Mesothelial cell of epicardium (in vitro differentiated cells): ENCODE data around the gene SLC29A4. TPM values are rescaled to one million over a fixed set of nuclear protein-coding genes. Genes with fewer than 3 reads are reported as not detected.

Experiments used
- DNase-seq, 2 experiments: peaks; one replicate each; pipeline ENCODE4 v3.0.0; 2021; ENCODE audit warnings: low spot score in 2 of 2; ENCODE audit not compliant: unreplicated experiment in 2 of 2
- H3K27ac Mint-ChIP-seq: 2 replicates; pipeline ENCODE4 v1.8.0; 2021; ENCODE audit warnings: mixed read lengths
- H3K27me3 Mint-ChIP-seq: 2 replicates; pipeline ENCODE4 v1.8.0; 2021; ENCODE audit warnings: low read depth, mixed read lengths
- H3K36me3 Mint-ChIP-seq: 2 replicates; pipeline ENCODE4 v1.8.0; 2021; ENCODE audit warnings: mixed read lengths
- H3K4me1 Mint-ChIP-seq: 2 replicates; pipeline ENCODE4 v1.8.0; 2021; ENCODE audit warnings: mixed read lengths
- H3K4me3 Mint-ChIP-seq: 2 replicates; pipeline ENCODE4 v1.8.0; 2021; ENCODE audit warnings: mild to moderate bottlenecking, moderate library complexity, mixed read lengths
- H3K9me3 Mint-ChIP-seq: 2 replicates; pipeline ENCODE4 v1.8.0; 2021; ENCODE audit warnings: mixed read lengths
- CTCF ChIP-seq: fragments of 200-600 bp; sonication (generic); IDR thresholded peaks from one replicate; pipeline ENCODE4 v1.5.0; 2021; ENCODE audit warnings: antibody characterized with exemption; ENCODE audit not compliant: unreplicated experiment
- total RNA-seq: library from RNA; stranded (reverse); gene quantifications from 3 replicates; pipeline ENCODE4 v1.2.1, GENCODE V29; 2021

The SLC29A4 gene
- total RNA-seq, 1 donor from 2014 or later: 37.9 TPM

- Mint-ChIP-seq H3K27ac (peak overlapping the region; percentile 43), H3K36me3 (peaks cover 52% of the 10 kb centered on the region)
Observed at GRCh38 chr7:5348134-5349004, 65.6 kb downstream of the SLC29A4 start.

GRCh38 chr7:5349005-5349380, 66.2 kb downstream of the SLC29A4 start:
- DNase-seq: no peak
- Mint-ChIP-seq H3K27ac (no peak overlapping the region), H3K36me3 (peaks cover 49% of the 10 kb centered on the region), H3K9me3 (peaks cover 3% of the 10 kb centered on the region), H3K4me1 (no peaks in the 10 kb centered on the region), H3K27me3 (no peaks in the 10 kb centered on the region), H3K4me3 (no peak overlapping the region)
- no peak for TF ChIP-seq CTCF

More at GRCh38 chr7:5348134-5349004, 65.6 kb downstream of the SLC29A4 start:
- Mint-ChIP-seq H3K4me1 (no peaks in the 10 kb centered on the region), H3K4me3 (no peak overlapping the region), H3K9me3 (peaks cover 8% of the 10 kb centered on the region), H3K27me3 (no peaks in the 10 kb centered on the region)
- DNase-seq: no peak
- TF ChIP-seq CTCF: no peak

- peak overlapping the region; percentile 31 for H3K27ac Mint-ChIP-seq
- DNase-seq: no peak
- peaks cover 47% of the 10 kb centered on the region for H3K36me3 Mint-ChIP-seq
- TF ChIP-seq CTCF: no peak
- no peaks in the 10 kb centered on the region for H3K9me3 Mint-ChIP-seq
- H3K4me3 Mint-ChIP-seq: no peak overlapping the region
- no peaks in the 10 kb centered on the region for H3K27me3 Mint-ChIP-seq
- H3K4me1 Mint-ChIP-seq: peaks cover 5% of the 10 kb centered on the region
Observed at GRCh38 chr7:5349437-5350173, 66.9 kb downstream of the SLC29A4 start.

- H3K4me1 Mint-ChIP-seq: peaks cover 10% of the 10 kb centered on the region
- H3K9me3 Mint-ChIP-seq: no peaks in the 10 kb centered on the region
- H3K27me3 Mint-ChIP-seq: no peaks in the 10 kb centered on the region
- no peak for DNase-seq
- no peak overlapping the region for H3K4me3 Mint-ChIP-seq
- peaks cover 42% of the 10 kb centered on the region for H3K36me3 Mint-ChIP-seq
- TF ChIP-seq CTCF: no peak
- no peak overlapping the region for H3K27ac Mint-ChIP-seq
Observed at GRCh38 chr7:5350174-5350463, 67.4 kb downstream of the SLC29A4 start.

- peak overlapping the region; percentile 57 for H3K27ac Mint-ChIP-seq
- TF ChIP-seq CTCF: no peak
- H3K4me3 Mint-ChIP-seq: no peak overlapping the region
- no peaks in the 10 kb centered on the region for H3K9me3 Mint-ChIP-seq
- H3K4me1 Mint-ChIP-seq: peaks cover 12% of the 10 kb centered on the region
- no peaks in the 10 kb centered on the region for H3K27me3 Mint-ChIP-seq
- DNase-seq: no peak
- H3K36me3 Mint-ChIP-seq: peaks cover 41% of the 10 kb centered on the region
Observed at GRCh38 chr7:5350600-5351385, 68.0 kb downstream of the SLC29A4 start.
